ENCODE data around the gene VPS33B.

VPS33B gene

GRCh38 chr15:90960298-90961091 is 61.9 kb downstream of the VPS33B start:
- TF ChIP-seq, protein P1, sequence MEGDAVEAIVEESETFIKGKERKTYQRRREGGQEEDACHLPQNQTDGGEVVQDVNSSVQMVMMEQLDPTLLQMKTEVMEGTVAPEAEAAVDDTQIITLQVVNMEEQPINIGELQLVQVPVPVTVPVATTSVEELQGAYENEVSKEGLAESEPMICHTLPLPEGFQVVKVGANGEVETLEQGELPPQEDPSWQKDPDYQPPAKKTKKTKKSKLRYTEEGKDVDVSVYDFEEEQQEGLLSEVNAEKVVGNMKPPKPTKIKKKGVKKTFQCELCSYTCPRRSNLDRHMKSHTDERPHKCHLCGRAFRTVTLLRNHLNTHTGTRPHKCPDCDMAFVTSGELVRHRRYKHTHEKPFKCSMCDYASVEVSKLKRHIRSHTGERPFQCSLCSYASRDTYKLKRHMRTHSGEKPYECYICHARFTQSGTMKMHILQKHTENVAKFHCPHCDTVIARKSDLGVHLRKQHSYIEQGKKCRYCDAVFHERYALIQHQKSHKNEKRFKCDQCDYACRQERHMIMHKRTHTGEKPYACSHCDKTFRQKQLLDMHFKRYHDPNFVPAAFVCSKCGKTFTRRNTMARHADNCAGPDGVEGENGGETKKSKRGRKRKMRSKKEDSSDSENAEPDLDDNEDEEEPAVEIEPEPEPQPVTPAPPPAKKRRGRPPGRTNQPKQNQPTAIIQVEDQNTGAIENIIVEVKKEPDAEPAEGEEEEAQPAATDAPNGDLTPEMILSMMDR (IDR thresholded peaks at IDR 0.05; ENCODE audit: low read depth, low read length, missing control alignments), result no peak
- no peak for DNase-seq (ENCODE audit: low read depth)
- H3K4me3 ChIP-seq (ENCODE audit: low read depth, low read length), result no peak overlapping the region
- in situ Hi-C loops (cut with HindIII; ENCODE audit: low sequenced_read_pairs), result no loop called here

DNA sequence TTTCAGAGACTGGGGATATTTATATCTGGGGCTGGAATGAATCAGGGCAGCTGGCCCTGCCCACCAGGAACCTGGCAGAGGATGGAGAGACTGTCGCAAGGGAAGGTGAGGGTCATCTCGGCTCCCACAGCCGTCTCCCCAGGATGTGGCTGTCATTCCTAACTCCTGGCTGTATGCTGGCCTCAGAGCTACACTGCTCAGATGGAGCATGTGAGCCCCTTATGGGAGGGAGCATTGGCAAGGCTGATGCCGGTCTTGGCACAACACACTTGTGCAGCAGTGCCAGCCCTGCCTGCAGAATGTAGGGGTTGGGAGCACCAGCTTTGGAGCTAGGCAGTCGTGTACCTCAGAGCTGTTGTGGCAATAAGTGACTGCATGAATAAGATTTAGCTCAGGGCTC is 62.5 kb downstream of the VPS33B start:
- TF ChIP-seq, protein P1 (IDR thresholded peaks at IDR 0.05; ENCODE audit: low read depth, low read length, missing control alignments), result no peak
- in situ Hi-C loops (cut with HindIII; ENCODE audit: low sequenced_read_pairs), result no loop called here
- no peak for DNase-seq (ENCODE audit: low read depth)
- H3K4me3 ChIP-seq (ENCODE audit: low read depth, low read length), result no peak overlapping the region

- TF ChIP-seq, protein P1 (IDR thresholded peaks at IDR 0.05; ENCODE audit: low read depth, low read length, missing control alignments), result no peak
- in situ Hi-C loops (cut with HindIII; ENCODE audit: low sequenced_read_pairs), result no loop called here
- H3K4me3 ChIP-seq (ENCODE audit: low read depth, low read length), result no peak overlapping the region
- DNase-seq (ENCODE audit: low read depth), result no peak
These were observed 63.3 kb downstream of the VPS33B start for GRCh38 chr15:90959028-90959595.

- TF ChIP-seq, protein P1 (IDR thresholded peaks at IDR 0.05; ENCODE audit: low read depth, low read length, missing control alignments), result no peak
- no peak for DNase-seq (ENCODE audit: low read depth)
- H3K4me3 ChIP-seq (ENCODE audit: low read depth, low read length), result peak overlapping the region; percentile 48
- in situ Hi-C loops (cut with HindIII; ENCODE audit: low sequenced_read_pairs), result no loop called here
These were observed 64.6 kb downstream of the VPS33B start for GRCh38 chr15:90957791-90958190.

DNA sequence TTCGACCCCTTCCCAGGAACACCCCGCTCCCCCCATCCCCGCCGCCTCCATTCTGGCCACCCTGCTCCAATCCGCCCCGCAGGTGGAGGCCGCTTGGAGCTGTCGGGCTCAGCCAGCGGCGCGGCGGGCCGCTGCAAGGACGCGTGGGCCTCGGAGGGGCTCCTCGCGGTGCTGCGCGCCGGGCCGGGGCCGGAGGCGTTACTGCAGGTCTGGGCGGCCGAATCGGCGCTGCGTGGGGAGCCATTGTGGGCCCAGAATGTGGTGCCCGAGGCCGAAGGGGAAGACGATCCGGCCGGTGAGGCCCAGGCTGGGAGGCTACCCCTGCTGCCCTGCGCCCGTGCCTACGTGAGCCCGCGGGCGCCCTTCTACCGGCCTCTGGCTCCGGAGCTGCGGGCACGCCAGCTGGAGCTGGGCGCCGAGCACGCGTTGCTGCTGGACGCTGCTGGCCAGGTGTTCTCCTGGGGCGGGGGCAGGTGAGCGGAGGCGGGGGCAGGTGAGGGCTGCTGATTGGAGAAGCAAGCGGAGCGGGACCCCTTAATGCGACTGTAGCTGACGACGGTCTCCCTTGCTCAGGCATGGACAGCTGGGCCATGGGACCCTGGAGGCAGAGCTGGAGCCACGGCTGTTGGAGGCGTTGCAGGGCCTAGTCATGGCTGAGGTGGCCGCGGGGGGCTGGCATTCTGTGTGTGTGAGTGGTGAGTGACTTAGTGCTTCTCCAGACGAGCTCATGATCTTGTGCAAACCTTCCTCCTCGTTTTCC is 65.2 kb downstream of the VPS33B start:
- in situ Hi-C loops (cut with HindIII; ENCODE audit: low sequenced_read_pairs), result no loop called here
- DNase-seq (ENCODE audit: low read depth), result no peak
- peak overlapping the region; percentile 48 for H3K4me3 ChIP-seq (ENCODE audit: low read depth, low read length)
- TF ChIP-seq, protein P1 (IDR thresholded peaks at IDR 0.05; ENCODE audit: low read depth, low read length, missing control alignments), result no peak

- no peak for DNase-seq (ENCODE audit: low read depth)
- peak overlapping the region; percentile 48 for H3K4me3 ChIP-seq (ENCODE audit: low read depth, low read length)
- in situ Hi-C loops (cut with HindIII; ENCODE audit: low sequenced_read_pairs), result no loop called here
- TF ChIP-seq, protein P1 (IDR thresholded peaks at IDR 0.05; ENCODE audit: low read depth, low read length, missing control alignments), result peak; percentile 96
These were observed 65.9 kb downstream of the VPS33B start for GRCh38 chr15:90956274-90957030.
